ENCODE data around the gene NELL2. TPM values are rescaled to one million over a fixed set of nuclear protein-coding genes. Genes with fewer than 3 reads are reported as not detected.

NELL2 gene
- polyA plus RNA-seq, 1 of the 3 experiments (the other 2 are of a cell fraction): 0.35 TPM

- Histone ChIP-seq H3K27me3 (ENCODE audit: insufficient read depth) (no peaks in the 10 kb centered on the region), H2AFZ (ENCODE audit: low read depth) (no peak overlapping the region), H3K9ac (no peak overlapping the region), H4K20me1 (ENCODE audit: insufficient read depth) (no peaks in the 10 kb centered on the region), H3K9me2 (no peaks in the 10 kb centered on the region), H3K27ac (ENCODE audit: low read depth in 2 of 2, low read length in 1 of 2) (no peak overlapping the region), H3K4me2 (no peak overlapping the region), H3K9me3 (no peaks in the 10 kb centered on the region), H3K79me2 (ENCODE audit: insufficient read depth) (no peaks in the 10 kb centered on the region), H3K4me3 (ENCODE audit: low read depth in 2 of 2, low read length in 1 of 2) (no peak overlapping the region), H3K4me1 (ENCODE audit: control insufficient read depth in 1 of 2, insufficient read depth in 2 of 2, low read depth in 1 of 2, low read length in 1 of 2) (no peaks in the 10 kb centered on the region), H3K36me3 (replicated peaks in 1 of 2; ENCODE audit: control insufficient read depth in 1 of 2, insufficient read depth in 2 of 2, low read length in 1 of 2) (no peaks in the 10 kb centered on the region), H3F3A (replicated peaks; ENCODE audit: insufficient read depth) (no peaks in the 10 kb centered on the region)
- 0% methylated on average over 1 of the region's 1 CpG for WGBS (ENCODE audit: low lambda C conversion rate)
- POLR2A ChIA-PET: no interaction called here
- no peak for TF ChIP-seq RCOR1 (IDR thresholded peaks at IDR 0.05; ENCODE audit: low read length)
- TF ChIP-seq CHD2 (IDR thresholded peaks at IDR 0.05; ENCODE audit: low read length, partially characterized antibody): no peak
- TF ChIP-seq, protein P1, sequence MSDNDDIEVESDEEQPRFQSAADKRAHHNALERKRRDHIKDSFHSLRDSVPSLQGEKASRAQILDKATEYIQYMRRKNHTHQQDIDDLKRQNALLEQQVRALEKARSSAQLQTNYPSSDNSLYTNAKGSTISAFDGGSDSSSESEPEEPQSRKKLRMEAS (IDR thresholded peaks at IDR 0.05; ENCODE audit: low read depth): no peak
- TF ChIP-seq FOSL2 (IDR thresholded peaks at IDR 0.05; ENCODE audit: borderline replicate concordance, low read depth): no peak
- no peak for TF ChIP-seq FOXM1 (IDR thresholded peaks at IDR 0.05; ENCODE audit: low read depth)
- no peak for TF ChIP-seq ZBTB33 (IDR thresholded peaks at IDR 0.05; ENCODE audit: borderline replicate concordance, low read depth)
- no peak for TF ChIP-seq FOXJ3 (CRISPR knock-in tag; IDR thresholded peaks at IDR 0.05)
- TF ChIP-seq CTCF (IDR thresholded peaks at IDR 0.05): no peak
- no peak for TF ChIP-seq RFX5 (IDR thresholded peaks at IDR 0.05; ENCODE audit: low read length)
- no peak for TF ChIP-seq TEAD4 (IDR thresholded peaks at IDR 0.05; ENCODE audit: borderline replicate concordance, insufficient read depth)
- no peak for TF ChIP-seq SMC3 (IDR thresholded peaks at IDR 0.05; ENCODE audit: low read depth, low read length)
- TF ChIP-seq USF1 (IDR thresholded peaks at IDR 0.05; ENCODE audit: borderline replicate concordance, low read depth): no peak
- no peak for TF ChIP-seq TAF1 (IDR thresholded peaks at IDR 0.05; ENCODE audit: borderline replicate concordance, low read depth, low read length)
- no peak for TF ChIP-seq SIN3A (IDR thresholded peaks at IDR 0.05; ENCODE audit: borderline replicate concordance, low read depth, low read length)
- DNase-seq: no peak
- CTCF ChIA-PET: no interaction called here
Observed at GRCh38 chr12:44674875-44675274, 201.2 kb downstream of the NELL2 start.

Measured in SK-N-SH (cell line).